K562 (cell line): ENCODE results near the gene RXRA. TPM values are rescaled to one million over a fixed set of nuclear protein-coding genes. Genes with fewer than 3 reads are reported as not detected.
A peak's percentile ranks its signal among the peaks of the same experiment; 100 is the strongest.

Source experiments
- ATAC-seq: fragments of 200-7000 bp; cut with Tn5 transposase; 3 replicates; pipeline ENCODE4 v1.9.1; 2020; ENCODE audit warnings: moderate library complexity
- BruUV-seq: library from RNA; stranded (reverse); fragments of 400-500 nt; replicated peaks from 2 replicates; lab custom pipeline; 2021; lab: Mats Ljungman, UMichigan
- CTCF ChIA-PET: fragments of 300-600 bp; formaldehyde crosslinking; extraction: SDS; loops from one replicate; lab custom pipeline; 2021; ENCODE audit warnings: low intra/inter-chr PET ratio; lab: Yijun Ruan, JAX
- POLR2A ChIA-PET: fragments of 300-600, 350-650 bp; sonication (Branson Sonifier 250); formaldehyde crosslinking; extraction: SDS; loops from one replicate; lab custom pipeline; 2021; ENCODE audit warnings: antibody characterized with exemption, inconsistent platforms; lab: Yijun Ruan, JAX
- DNase-seq, 4 experiments: peaks; one replicate each; pipeline versions ENCODE4 v3.0.0 to v3.0.0-alpha.2; 2011 to 2018; ENCODE audit warnings: low spot score in 3 of 4, mixed read lengths in 3 of 4; ENCODE audit errors: extremely low read depth in 1 of 4
- FAIRE-seq: peaks from 2 replicates; lab custom pipeline; 2011; peaks lifted over from hg19 to GRCh38; lab: Jason Lieb, UNC
- H2AFZ ChIP-seq: 2 replicates; pipeline ENCODE4 v1.6.0; 2011; ENCODE audit warnings: low read depth, low read length, control low read depth, inconsistent platforms
- H3K27ac ChIP-seq: fragments of 200-600 bp; 3 replicates; pipeline ENCODE4 v1.8.0; 2011; ENCODE audit warnings: low read depth, mild to moderate bottlenecking, control low read depth, inconsistent platforms, low read length, moderate library complexity, mixed read lengths; ENCODE audit errors: extremely low read depth
- H3K27me3 ChIP-seq, 2 experiments: fragments of 300-600 bp in 1 of 2; 2 replicates in 1 of 2; 3 replicates in 1 of 2; pipeline versions ENCODE4 v1.6.0 to v1.8.0; 2011; ENCODE audit warnings: inconsistent platforms in 2 of 2, low read length in 2 of 2, mild to moderate bottlenecking in 1 of 2, mixed read lengths in 1 of 2, moderate library complexity in 1 of 2; ENCODE audit not compliant: control insufficient read depth in 2 of 2, insufficient read depth in 2 of 2
- H3K36me3 ChIP-seq: fragments of 300-600 bp; 3 replicates; pipeline ENCODE4 v1.8.0; 2011; ENCODE audit warnings: mild to moderate bottlenecking, low read length, inconsistent platforms; ENCODE audit not compliant: control insufficient read depth, insufficient read depth
- H3K4me1 ChIP-seq, 2 experiments: fragments of 200-600 bp in 1 of 2; replicated peaks in 1 of 2; 2 replicates in 1 of 2; 3 replicates in 1 of 2; pipeline versions ENCODE4 v1.5.1 to v1.8.0; 2011; ENCODE audit warnings: inconsistent platforms in 2 of 2, low read length in 2 of 2, mild to moderate bottlenecking in 1 of 2, mixed read lengths in 1 of 2, moderate library complexity in 1 of 2; ENCODE audit not compliant: control insufficient read depth in 2 of 2, insufficient read depth in 2 of 2
- H3K4me2 ChIP-seq: 2 replicates; pipeline ENCODE4 v1.6.1; 2011; ENCODE audit warnings: low read length, control low read depth, inconsistent platforms, mixed read lengths; ENCODE audit not compliant: insufficient read depth
- H3K4me3 ChIP-seq: fragments of 200-600 bp; sonication (generic), shearing (Covaris generic); 2 replicates; pipeline ENCODE4 v1.5.1; 2016; ENCODE audit warnings: control low read depth, inconsistent platforms
- H3K79me2 ChIP-seq: fragments of 200-600 bp; 3 replicates; pipeline ENCODE4 v1.8.0; 2011; ENCODE audit warnings: low read length, inconsistent platforms; ENCODE audit not compliant: control insufficient read depth, insufficient read depth
- H3K9ac ChIP-seq, 2 experiments: 2 replicates each; pipeline versions ENCODE4 v1.6.0 to v1.6.1; 2011; ENCODE audit warnings: low read depth in 2 of 2, low read length in 2 of 2, control low read depth in 1 of 2, inconsistent platforms in 1 of 2, mild to moderate bottlenecking in 1 of 2, mixed read lengths in 1 of 2; ENCODE audit not compliant: insufficient read depth in 1 of 2
- H3K9me1 ChIP-seq: one replicate; pipeline ENCODE4 v1.6.0; 2011; ENCODE audit warnings: inconsistent platforms, mild to moderate bottlenecking, low read length, moderate library complexity; ENCODE audit not compliant: control insufficient read depth, insufficient read depth
- H3K9me3 ChIP-seq: replicated peaks from 2 replicates; pipeline ENCODE4 v1.5.1; 2011; ENCODE audit warnings: low read depth, low read length, inconsistent platforms; ENCODE audit not compliant: control insufficient read depth, insufficient read depth
- H4K20me1 ChIP-seq: replicated peaks from 2 replicates; pipeline ENCODE4 v1.6.1; 2011; ENCODE audit warnings: low read length, inconsistent platforms, mixed read lengths; ENCODE audit not compliant: control insufficient read depth, insufficient read depth
- ETV1 ChIP-seq: fragments of 450-650 bp; conservative IDR thresholded peaks from 2 replicates; pipeline ENCODE4 v1.6.1; 2016; ENCODE audit warnings: missing genetic modification characterization, control low read depth, low read depth, missing compliant biosample characterization
- HNRNPH1 ChIP-seq: fragments of 200-400 bp; formaldehyde crosslinking; optimal IDR thresholded peaks from 2 replicates; pipeline ENCODE3; 2017; ENCODE audit warnings: low read depth, mild to moderate bottlenecking, low read length, moderate library complexity
- HNRNPLL ChIP-seq: fragments of 200-400 bp; formaldehyde crosslinking; IDR thresholded peaks from 2 replicates; pipeline ENCODE4 v1.6.1; 2017; ENCODE audit warnings: low read length, low read depth, mild to moderate bottlenecking; ENCODE audit not compliant: poor library complexity, severe bottlenecking
- PATZ1 ChIP-seq: fragments of 250-450 bp; sonication (Bioruptor Pico); IDR thresholded peaks from 2 replicates; pipeline ENCODE4 v1.5.0; 2020; ENCODE audit warnings: mild to moderate bottlenecking, borderline replicate concordance
- POLR2G ChIP-seq: fragments of 200-400 bp; formaldehyde crosslinking; IDR thresholded peaks from 2 replicates; pipeline ENCODE4 v1.6.1; 2017; ENCODE audit warnings: low read depth, mild to moderate bottlenecking, antibody characterized with exemption, low read length, moderate library complexity
- PRMT5 ChIP-seq: sonication (generic); formaldehyde crosslinking; IDR thresholded peaks from 2 replicates; pipeline ENCODE4 v1.5.0; 2020; ENCODE audit warnings: missing genetic modification reagents
- TSHZ1 ChIP-seq: fragments of 250-450 bp; sonication (Bioruptor Pico); IDR thresholded peaks from 2 replicates; pipeline ENCODE4 v1.4.0; 2020; ENCODE audit warnings: mild to moderate bottlenecking, moderate library complexity
- ZNF347 ChIP-seq: fragments of 450-650 bp; formaldehyde crosslinking; IDR thresholded peaks from 2 replicates; pipeline ENCODE4 v1.4.0; 2020; ENCODE audit warnings: low read depth, mild to moderate bottlenecking, moderate library complexity
- WGBS: fragments of 100-300 bp; shearing (Covaris generic); methylation state at CpG from one replicate; pipeline ENCODE4 v1.1.6; 2016; ENCODE audit warnings: low coverage, mixed read lengths; ENCODE audit not compliant: insufficient coverage; ENCODE audit errors: missing lambda C conversion rate; 5-methylcytosine and 5-hydroxymethylcytosine counted together
- in situ Hi-C: fragments of 300-500 bp; cut with MboI; formaldehyde crosslinking; loops from 4 replicates; pipeline ENCODE4 v1.15.0; 2018; ENCODE audit warnings: inconsistent platforms, mixed read lengths
- intact Hi-C: fragments of 100-400 bp; cut with micrococcal nuclease; formaldehyde crosslinking; loops from 2 replicates; pipeline ENCODE4 v1.14.2; 2022
- polyA plus RNA-seq, 8 experiments: library from polyadenylated mRNA; depleted of rRNA in 4 of 8; stranded (reverse) in 5 of 8; unstranded in 3 of 8; fragments of >200 nt; fragmentation: Nextera tagmentation in 2 of 8; fragmentation: Illumina TruSeq in 1 of 8; extraction: Ambion mirVana in 2 of 8; extraction: Trizol in 1 of 8; gene quantifications; 2 replicates each; pipeline versions ENCODE4 v1.2.1 to v1.2.3, GENCODE V29; 2011 to 2014; ENCODE audit warnings: inconsistent platforms in 1 of 8, missing spikeins in 1 of 8
- total RNA-seq, 7 experiments: library from RNA; depleted of rRNA in 6 of 7; stranded (reverse); fragments of >200 nt in 6 of 7; fragmentation: Illumina TruSeq in 2 of 7; extraction: Trizol in 2 of 7; gene quantifications; 2 replicates each; pipeline versions ENCODE4 v1.2.1 to v1.2.3, GENCODE V29; 2011 to 2021; ENCODE audit warnings: low replicate concordance in 1 of 7

RXRA gene
- total and polyA plus RNA-seq, 9 of the 15 experiments (the other 6 are each of a cell fraction or from before 2014, with no cell fraction given): 0.35 to 23.6 (median 4.6) TPM

GRCh38 chr9:134361426-134361825 lies 35.2 kb downstream of the RXRA start (continued):
- TF ChIP-seq ZNF347 (CRISPR knock-in tag) (no peak), TSHZ1 (CRISPR knock-in tag) (no peak), HNRNPLL (no peak), PRMT5 (CRISPR knock-in tag) (no peak)

GRCh38 chr9:134361843-134362414 lies 35.7 kb downstream of the RXRA start:
- H3K27ac ChIP-seq: no peak overlapping the region
- H3K36me3 ChIP-seq: no peaks in the 10 kb centered on the region
- FAIRE-seq (no peak), ATAC-seq (no peak), DNase-seq (no peak)
- H3K27me3 ChIP-seq: no peaks in the 10 kb centered on the region
- TF ChIP-seq PATZ1 (CRISPR knock-in tag): no peak
- TF ChIP-seq HNRNPH1: no peak
- no peak for TF ChIP-seq ETV1 (tag)
- TF ChIP-seq ZNF347 (CRISPR knock-in tag): no peak
- TF ChIP-seq POLR2G: 0 out of 2 replicates have a peak, but pooled peaks have one; percentile 28
- 88% methylated on average over 12 of the region's 15 CpGs for WGBS
- H4K20me1 ChIP-seq: peaks cover 83% of the 10 kb centered on the region
- H2AFZ ChIP-seq: no peak overlapping the region
- no peaks in the 10 kb centered on the region for H3K9me1 ChIP-seq
- H3K4me3 ChIP-seq: no peak overlapping the region
- POLR2A ChIA-PET: no interaction called here
- H3K4me1 ChIP-seq: peaks cover 8 to 98% of the 10 kb centered on the region in 2 experiments
- H3K9me3 ChIP-seq: no peaks in the 10 kb centered on the region
- in situ Hi-C loops: no loop called here
- intact Hi-C loops: no loop called here
- peaks cover 8% of the 10 kb centered on the region; the same call in 1 of the 3 replicates for H3K79me2 ChIP-seq
- BruUV-seq: no TSS peak
- no peak overlapping the region; a peak in 1 of 4 replicates for H3K9ac ChIP-seq
- no peak overlapping the region for H3K4me2 ChIP-seq
- CTCF ChIA-PET: no interaction called here
